RWPE2 (cell line): ENCODE data around the gene JADE2.

ENCODE experiments used
- ATAC-seq: fragments of 200-7000 bp; cut with Tn5 transposase; 3 replicates; pipeline ENCODE4 v1.9.1; 2021; ENCODE audit warnings: low read depth
- DNase-seq: peaks from one replicate; pipeline ENCODE4 v3.0.0-alpha.2; 2020; ENCODE audit warnings: low spot score
- H3K27ac ChIP-seq: fragments of 450-650 bp; 2 replicates; pipeline ENCODE4 v1.5.1; 2017; ENCODE audit warnings: mild to moderate bottlenecking; ENCODE audit not compliant: poor library complexity, severe bottlenecking
- H3K27me3 ChIP-seq: fragments of 250-450 bp; sonication (Bioruptor Pico); 2 replicates; pipeline ENCODE4 v1.5.1; 2021; ENCODE audit warnings: mild to moderate bottlenecking, moderate library complexity; ENCODE audit not compliant: insufficient read depth, poor library complexity, severe bottlenecking
- H3K36me3 ChIP-seq: fragments of 250-450 bp; sonication (Bioruptor Pico); 2 replicates; pipeline ENCODE4 v1.5.1; 2020; ENCODE audit warnings: low read depth, mild to moderate bottlenecking, moderate library complexity
- H3K4me1 ChIP-seq: fragments of 250-450 bp; sonication (Bioruptor Pico); 2 replicates; pipeline ENCODE4 v1.5.1; 2021; ENCODE audit warnings: mild to moderate bottlenecking, moderate library complexity; ENCODE audit not compliant: insufficient read depth, poor library complexity, severe bottlenecking
- H3K4me3 ChIP-seq: fragments of 250-450 bp; sonication (Bioruptor Pico); 2 replicates; pipeline ENCODE4 v1.5.1; 2021; ENCODE audit warnings: mild to moderate bottlenecking, moderate library complexity; ENCODE audit not compliant: severe bottlenecking
- H3K9me3 ChIP-seq: fragments of 250-450 bp; sonication (Bioruptor Pico); 2 replicates; pipeline ENCODE4 v1.5.1; 2021; ENCODE audit warnings: mild to moderate bottlenecking, moderate library complexity; ENCODE audit not compliant: severe bottlenecking
- TF ChIP-seq, protein P1 (sequence below): fragments of 450-650 bp; IDR thresholded peaks from one replicate; pipeline ENCODE4 v1.5.1; 2017; ENCODE audit warnings: mild to moderate bottlenecking, moderate library complexity; ENCODE audit not compliant: poor library complexity, severe bottlenecking

The JADE2 gene

DNA sequence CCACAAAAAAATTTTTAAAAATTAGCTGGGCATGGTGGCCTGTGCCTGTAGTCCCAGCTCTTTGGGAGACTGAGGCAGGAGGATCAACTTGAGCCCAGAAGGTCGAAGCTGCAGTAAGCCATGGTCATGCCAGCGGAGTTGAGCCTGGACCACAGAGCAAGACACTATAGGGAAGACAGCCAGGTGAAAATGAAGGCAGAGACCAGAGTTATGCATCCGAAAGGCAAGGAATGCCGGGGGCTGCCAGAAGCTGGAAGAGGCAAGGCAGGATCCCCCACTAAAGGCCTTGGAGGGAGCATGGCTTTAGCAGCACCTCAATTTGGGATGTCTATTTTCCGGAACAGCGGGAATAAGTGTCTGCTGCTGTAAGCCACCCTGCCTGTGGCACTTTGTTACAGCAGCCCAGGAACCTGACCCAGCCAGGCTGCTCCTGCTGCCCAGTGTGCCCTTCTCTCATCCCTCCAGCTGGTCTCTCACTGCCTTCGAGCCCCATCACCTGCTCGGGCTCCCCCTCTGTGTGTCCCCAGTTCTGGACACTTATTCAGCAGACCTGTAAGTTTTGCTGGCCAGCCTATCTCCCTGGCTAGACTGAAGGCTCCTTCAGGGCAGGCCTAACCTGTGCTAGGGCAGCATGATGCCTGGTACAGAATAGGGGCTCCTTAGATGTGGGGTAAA is 16.8 kb upstream of the JADE2 start:
- TF ChIP-seq, protein P1, sequence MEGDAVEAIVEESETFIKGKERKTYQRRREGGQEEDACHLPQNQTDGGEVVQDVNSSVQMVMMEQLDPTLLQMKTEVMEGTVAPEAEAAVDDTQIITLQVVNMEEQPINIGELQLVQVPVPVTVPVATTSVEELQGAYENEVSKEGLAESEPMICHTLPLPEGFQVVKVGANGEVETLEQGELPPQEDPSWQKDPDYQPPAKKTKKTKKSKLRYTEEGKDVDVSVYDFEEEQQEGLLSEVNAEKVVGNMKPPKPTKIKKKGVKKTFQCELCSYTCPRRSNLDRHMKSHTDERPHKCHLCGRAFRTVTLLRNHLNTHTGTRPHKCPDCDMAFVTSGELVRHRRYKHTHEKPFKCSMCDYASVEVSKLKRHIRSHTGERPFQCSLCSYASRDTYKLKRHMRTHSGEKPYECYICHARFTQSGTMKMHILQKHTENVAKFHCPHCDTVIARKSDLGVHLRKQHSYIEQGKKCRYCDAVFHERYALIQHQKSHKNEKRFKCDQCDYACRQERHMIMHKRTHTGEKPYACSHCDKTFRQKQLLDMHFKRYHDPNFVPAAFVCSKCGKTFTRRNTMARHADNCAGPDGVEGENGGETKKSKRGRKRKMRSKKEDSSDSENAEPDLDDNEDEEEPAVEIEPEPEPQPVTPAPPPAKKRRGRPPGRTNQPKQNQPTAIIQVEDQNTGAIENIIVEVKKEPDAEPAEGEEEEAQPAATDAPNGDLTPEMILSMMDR, result no peak
- Histone ChIP-seq H3K27ac (peak overlapping the region; percentile 98), H3K4me1 (peaks cover 64% of the 10 kb centered on the region), H3K9me3 (no peaks in the 10 kb centered on the region), H3K4me3 (no peak overlapping the region), H3K36me3 (no peaks in the 10 kb centered on the region), H3K27me3 (no peaks in the 10 kb centered on the region)
- ATAC-seq (no peak), DNase-seq (peak; percentile 41)

DNA sequence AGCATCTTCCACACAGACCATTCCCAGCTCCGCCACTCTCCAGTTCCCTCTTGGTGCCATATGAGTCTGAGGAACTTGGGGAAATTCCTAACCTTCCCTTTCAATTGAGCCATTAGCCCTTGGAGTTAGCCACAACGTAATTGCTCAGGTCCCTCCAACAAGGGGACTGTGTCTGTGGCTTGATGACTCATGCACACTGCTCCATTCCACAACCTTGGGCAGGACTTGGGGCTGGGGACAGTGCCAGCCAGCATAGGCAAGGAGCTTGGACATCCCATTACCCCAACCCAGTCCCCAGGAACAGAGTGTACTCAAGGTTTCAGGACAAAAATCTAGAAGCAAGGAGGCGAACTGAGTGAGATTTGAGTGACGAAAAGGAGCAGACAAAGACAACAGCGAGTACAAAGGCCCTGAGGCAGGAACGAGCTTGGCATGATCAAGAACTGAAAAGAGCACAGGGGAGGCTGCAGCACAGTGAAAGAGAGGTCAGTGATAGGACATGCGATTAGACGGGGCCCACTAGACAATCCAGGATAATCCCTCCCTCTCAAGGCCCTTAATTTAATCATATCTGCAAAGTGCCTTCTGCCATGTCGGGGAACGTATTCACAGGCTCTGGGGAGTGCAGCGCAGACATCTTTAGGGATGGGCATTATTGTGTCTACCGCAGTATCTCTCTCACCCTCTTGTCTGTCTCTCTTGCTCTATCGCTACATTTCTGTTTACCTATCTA is 16.0 kb upstream of the JADE2 start:
- Histone ChIP-seq H3K27ac (peak overlapping the region; percentile 98), H3K9me3 (no peaks in the 10 kb centered on the region), H3K36me3 (no peaks in the 10 kb centered on the region), H3K27me3 (no peaks in the 10 kb centered on the region), H3K4me1 (peaks cover 56% of the 10 kb centered on the region), H3K4me3 (no peak overlapping the region)
- DNase-seq, result peak; percentile 55
- no peak for ATAC-seq
- TF ChIP-seq, protein P1, result no peak

DNA sequence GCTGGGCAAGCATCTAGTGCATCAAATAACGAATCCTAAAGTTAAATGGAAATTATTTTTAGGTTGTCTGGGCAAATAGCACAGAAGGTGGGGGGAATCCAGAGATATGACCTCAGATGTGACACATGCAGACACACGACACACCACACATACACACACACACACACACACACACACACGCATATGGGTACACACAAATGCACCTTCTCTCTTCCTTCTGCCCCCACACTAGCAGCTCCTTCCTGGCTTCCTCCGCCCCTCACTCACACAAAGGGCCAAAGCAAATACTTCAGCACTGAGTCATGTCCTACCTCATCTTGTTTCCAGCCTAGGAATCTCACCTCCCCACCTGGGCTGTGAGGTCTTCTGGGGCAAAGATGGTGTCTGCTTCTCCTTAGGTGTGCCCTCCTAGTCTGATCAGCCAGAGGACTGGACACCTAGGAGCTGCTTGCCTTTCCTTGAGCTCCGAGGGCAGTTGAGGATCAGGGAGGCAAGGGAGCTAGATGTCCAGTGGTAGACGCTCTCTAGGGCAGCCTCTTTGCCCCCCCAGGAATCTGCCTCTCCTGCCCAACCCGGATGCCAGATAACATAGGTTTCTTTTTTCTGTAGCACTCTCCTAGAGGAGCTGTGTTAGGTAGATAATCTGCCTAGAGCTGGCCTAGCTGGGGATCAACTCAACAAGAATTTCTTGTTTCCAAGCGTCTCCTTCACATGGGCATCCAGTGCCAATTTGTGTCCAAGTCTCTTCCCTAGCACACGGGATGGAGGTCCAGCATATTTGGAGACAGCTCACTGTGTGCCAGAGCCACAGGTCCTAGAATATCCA is 14.3 kb upstream of the JADE2 start:
- peak; percentile 92 for DNase-seq
- H3K27me3 ChIP-seq, result no peaks in the 10 kb centered on the region
- H3K4me1 ChIP-seq, result peaks cover 47% of the 10 kb centered on the region
- H3K9me3 ChIP-seq, result no peaks in the 10 kb centered on the region
- no peak overlapping the region for H3K4me3 ChIP-seq
- H3K36me3 ChIP-seq, result no peaks in the 10 kb centered on the region
- TF ChIP-seq, protein P1, result no peak
- ATAC-seq, result peak; percentile 87
- peak overlapping the region; percentile 98 for H3K27ac ChIP-seq

DNA sequence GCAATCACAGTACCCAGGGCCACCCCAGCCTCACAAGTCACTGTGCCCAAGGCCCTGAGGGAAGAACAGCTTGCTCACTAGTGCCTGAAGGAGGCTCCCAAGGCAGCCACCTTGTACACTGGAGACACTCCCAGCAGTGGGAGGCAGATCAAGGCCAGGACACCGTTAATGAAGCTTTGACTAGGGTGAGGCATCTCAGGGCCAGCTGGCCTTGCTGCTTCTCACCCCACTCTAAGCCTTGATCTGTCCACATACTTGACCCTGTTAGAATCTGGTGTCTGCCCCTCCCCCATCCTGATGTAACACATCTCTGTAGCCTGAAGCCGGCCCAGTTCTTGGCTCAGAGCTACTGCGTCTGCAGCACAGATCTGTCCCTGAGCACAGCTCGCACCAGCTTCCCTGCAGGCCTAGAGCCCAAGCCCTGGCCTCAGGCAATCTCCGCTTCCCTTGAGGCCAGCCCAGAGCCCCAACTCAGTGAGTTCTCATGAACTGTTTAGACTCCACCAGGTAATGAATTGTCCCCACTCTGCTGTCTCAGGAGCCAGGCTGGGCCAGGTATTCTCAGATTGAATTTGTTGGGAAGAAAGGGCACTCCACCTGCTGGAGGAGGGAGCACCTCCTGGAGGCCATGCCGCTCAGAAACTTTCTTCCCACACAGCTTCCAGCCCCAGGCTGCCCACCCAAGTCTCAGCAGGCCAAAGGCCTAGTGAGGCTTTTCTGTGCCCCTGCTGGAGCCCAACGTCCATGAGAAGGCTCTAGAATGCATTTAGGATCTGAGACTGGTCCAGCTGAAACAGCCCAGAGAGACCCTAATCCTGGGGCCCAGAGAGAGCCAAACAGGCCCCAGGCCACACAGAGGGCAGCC is 13.4 kb upstream of the JADE2 start:
- peaks cover 40% of the 10 kb centered on the region for H3K4me1 ChIP-seq

More for the DNA sequence above, 13.4 kb upstream of the JADE2 start:
- H3K27me3 ChIP-seq, result no peaks in the 10 kb centered on the region
- ATAC-seq (peak; percentile 47), DNase-seq (peak; percentile 83)
- no peaks in the 10 kb centered on the region for H3K36me3 ChIP-seq
- H3K9me3 ChIP-seq, result no peaks in the 10 kb centered on the region
- peak overlapping the region; percentile 98 for H3K27ac ChIP-seq
- TF ChIP-seq, protein P1, result peak; percentile 79
- no peak overlapping the region for H3K4me3 ChIP-seq
